Loucy (cell line): ENCODE measurements around the gene AAK1.

Experiments used
- EZH2phosphoT487 ChIP-seq: fragments of 200-600 bp; IDR thresholded peaks from 2 replicates; pipeline ENCODE4 v1.6.1; 2018; ENCODE audit warnings: antibody characterized with exemption, mild to moderate bottlenecking, moderate library complexity, borderline replicate concordance
- TF ChIP-seq, protein P1 (sequence below): fragments of 200-600 bp; sonication (generic); conservative IDR thresholded peaks from 2 replicates; pipeline ENCODE4 v1.5.1; 2014; ENCODE audit warnings: mild to moderate bottlenecking, antibody characterized with exemption, low read length

DNA sequence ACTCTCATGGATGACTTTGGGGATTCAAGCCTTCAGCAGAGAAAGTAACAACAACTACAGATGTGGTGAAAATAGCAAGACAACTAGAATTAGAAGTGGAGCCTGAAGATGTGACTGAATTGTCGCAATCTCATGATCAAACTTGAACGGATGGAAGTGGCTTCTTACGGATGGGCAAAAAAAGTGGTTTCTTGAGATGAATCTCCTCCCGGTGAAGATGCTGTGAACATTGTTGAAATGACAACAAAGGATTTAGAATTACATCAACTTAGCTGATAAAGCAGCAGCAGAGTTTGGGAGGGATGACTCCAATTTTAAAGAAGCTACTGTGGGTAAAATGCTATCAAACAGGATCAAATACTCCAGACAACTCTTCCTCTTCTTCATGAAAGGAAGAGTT is 43.1 kb downstream of the AAK1 start:
- TF ChIP-seq, protein P1, sequence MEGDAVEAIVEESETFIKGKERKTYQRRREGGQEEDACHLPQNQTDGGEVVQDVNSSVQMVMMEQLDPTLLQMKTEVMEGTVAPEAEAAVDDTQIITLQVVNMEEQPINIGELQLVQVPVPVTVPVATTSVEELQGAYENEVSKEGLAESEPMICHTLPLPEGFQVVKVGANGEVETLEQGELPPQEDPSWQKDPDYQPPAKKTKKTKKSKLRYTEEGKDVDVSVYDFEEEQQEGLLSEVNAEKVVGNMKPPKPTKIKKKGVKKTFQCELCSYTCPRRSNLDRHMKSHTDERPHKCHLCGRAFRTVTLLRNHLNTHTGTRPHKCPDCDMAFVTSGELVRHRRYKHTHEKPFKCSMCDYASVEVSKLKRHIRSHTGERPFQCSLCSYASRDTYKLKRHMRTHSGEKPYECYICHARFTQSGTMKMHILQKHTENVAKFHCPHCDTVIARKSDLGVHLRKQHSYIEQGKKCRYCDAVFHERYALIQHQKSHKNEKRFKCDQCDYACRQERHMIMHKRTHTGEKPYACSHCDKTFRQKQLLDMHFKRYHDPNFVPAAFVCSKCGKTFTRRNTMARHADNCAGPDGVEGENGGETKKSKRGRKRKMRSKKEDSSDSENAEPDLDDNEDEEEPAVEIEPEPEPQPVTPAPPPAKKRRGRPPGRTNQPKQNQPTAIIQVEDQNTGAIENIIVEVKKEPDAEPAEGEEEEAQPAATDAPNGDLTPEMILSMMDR, result no peak
- TF ChIP-seq EZH2phosphoT487, result no peak
